GM12873 (cell line): ENCODE results near the gene SLC39A2.

Experiments
- CTCF ChIP-seq: IDR thresholded peaks from 2 replicates; pipeline ENCODE4 v1.5.1; 2012; ENCODE audit warnings: low read depth, mild to moderate bottlenecking, moderate library complexity, low read length, control low read depth; ENCODE audit not compliant: insufficient read depth; ENCODE audit errors: missing control alignments

The SLC39A2 gene

GRCh38 chr14:21018286-21018685 is 19.2 kb downstream of the SLC39A2 start:
- TF ChIP-seq CTCF, result no peak

GRCh38 chr14:21018781-21019180 is 19.7 kb downstream of the SLC39A2 start:
- TF ChIP-seq CTCF, result no peak

- no peak for TF ChIP-seq CTCF
Observed at GRCh38 chr14:21019366-21019765, 20.3 kb downstream of the SLC39A2 start.

GRCh38 chr14:21020977-21021545 is 22.0 kb downstream of the SLC39A2 start:
- no peak for TF ChIP-seq CTCF

- TF ChIP-seq CTCF, result no peak
Observed at GRCh38 chr14:21022686-21023085, 23.6 kb downstream of the SLC39A2 start.

- no peak for TF ChIP-seq CTCF
Observed at GRCh38 chr14:21023174-21023573, 24.1 kb downstream of the SLC39A2 start.

GRCh38 chr14:21023817-21024584 is 24.9 kb downstream of the SLC39A2 start:
- no peak for TF ChIP-seq CTCF
